Measurements from ENCODE around the gene RPGRIP1L. TPM values are rescaled to one million over a fixed set of nuclear protein-coding genes. Genes with fewer than 3 reads are reported as not detected.

RPGRIP1L gene
- total RNA-seq, 6 experiments from 2014 or later, result 16.3 to 19.1 (median 18.4) TPM

GRCh38 chr16:53609536-53609935 lies 94.1 kb downstream of the RPGRIP1L start:
- Mint-ChIP-seq H3K36me3 (ENCODE audit: low read depth) (peaks cover 10% of the 10 kb centered on the region), H3K4me1 (ENCODE audit: low read depth) (no peaks in the 10 kb centered on the region), H3K9me3 (no peaks in the 10 kb centered on the region), H3K27ac (no peak overlapping the region), H3K27me3 (ENCODE audit: insufficient read depth) (no peaks in the 10 kb centered on the region; the same call in 1 of the 2 replicates), H3K4me3 (no peak overlapping the region)
- no peak for TF ChIP-seq CTCF (IDR thresholded peaks at IDR 0.05)
- DNase-seq, result no peak

- H3K4me3 Mint-ChIP-seq, result no peak overlapping the region
- H3K9me3 Mint-ChIP-seq, result no peaks in the 10 kb centered on the region
- H3K27me3 Mint-ChIP-seq (ENCODE audit: insufficient read depth), result no peaks in the 10 kb centered on the region; the same call in 1 of the 2 replicates
- DNase-seq, result no peak
- no peak for TF ChIP-seq CTCF (IDR thresholded peaks at IDR 0.05)
- peaks cover 5% of the 10 kb centered on the region for H3K36me3 Mint-ChIP-seq (ENCODE audit: low read depth)
- H3K4me1 Mint-ChIP-seq (ENCODE audit: low read depth), result no peaks in the 10 kb centered on the region
- no peak overlapping the region for H3K27ac Mint-ChIP-seq
Measured at GRCh38 chr16:53608094-53608493, 95.6 kb downstream of the RPGRIP1L start.

- no peak for TF ChIP-seq CTCF (IDR thresholded peaks at IDR 0.05)
- Mint-ChIP-seq H3K4me1 (ENCODE audit: low read depth) (no peaks in the 10 kb centered on the region), H3K27ac (no peak overlapping the region), H3K36me3 (ENCODE audit: low read depth) (peaks cover 5% of the 10 kb centered on the region), H3K9me3 (no peaks in the 10 kb centered on the region), H3K27me3 (ENCODE audit: insufficient read depth) (no peaks in the 10 kb centered on the region; the same call in 1 of the 2 replicates), H3K4me3 (no peak overlapping the region)
- no peak for DNase-seq
Measured at GRCh38 chr16:53605831-53606400, 97.7 kb downstream of the RPGRIP1L start.

GRCh38 chr16:53605356-53605755 lies 98.3 kb downstream of the RPGRIP1L start:
- no peak overlapping the region for H3K27ac Mint-ChIP-seq
- no peak overlapping the region for H3K4me3 Mint-ChIP-seq
- DNase-seq, result no peak
- peaks cover 5% of the 10 kb centered on the region for H3K36me3 Mint-ChIP-seq (ENCODE audit: low read depth)
- no peaks in the 10 kb centered on the region for H3K9me3 Mint-ChIP-seq
- peaks cover 5% of the 10 kb centered on the region for H3K4me1 Mint-ChIP-seq (ENCODE audit: low read depth)
- TF ChIP-seq CTCF (IDR thresholded peaks at IDR 0.05), result no peak
- H3K27me3 Mint-ChIP-seq (ENCODE audit: insufficient read depth), result no peaks in the 10 kb centered on the region; the same call in 1 of the 2 replicates

GRCh38 chr16:53601961-53602360 lies 101.7 kb downstream of the RPGRIP1L start:
- DNase-seq, result no peak
- Mint-ChIP-seq H3K9me3 (no peaks in the 10 kb centered on the region), H3K27me3 (ENCODE audit: insufficient read depth) (no peaks in the 10 kb centered on the region), H3K27ac (no peak overlapping the region), H3K4me3 (no peak overlapping the region), H3K36me3 (ENCODE audit: low read depth) (peaks cover 14% of the 10 kb centered on the region), H3K4me1 (ENCODE audit: low read depth) (peaks cover 15% of the 10 kb centered on the region)
- TF ChIP-seq CTCF (IDR thresholded peaks at IDR 0.05), result no peak

All from HFFc6 (cell line).